GM12878 (cell line): ENCODE results near the gene CCSER1. TPM values are rescaled to one million over a fixed set of nuclear protein-coding genes. Genes with fewer than 3 reads are reported as not detected.
A peak's percentile ranks its signal among the peaks of the same experiment; 100 is the strongest.
"Not testable (repeated sequence)": the region's sequence is repeated elsewhere in the genome, so short reads cannot be mapped to it uniquely, and the experiment has no call there.

ENCODE experiments used
- ATAC-seq: fragments of 200-7000 bp; cut with Tn5 transposase; 3 replicates; pipeline ENCODE4 v1.9.1; 2020; ENCODE audit warnings: mild to moderate bottlenecking, moderate library complexity
- BruUV-seq: library from RNA; stranded (reverse); fragments of 400-500 nt; replicated peaks from 2 replicates; lab custom pipeline; 2021; lab: Mats Ljungman, UMichigan
- CTCF ChIA-PET: fragments of 300-600 bp; sonication (Branson Sonifier 250); formaldehyde crosslinking; extraction: SDS; loops from one replicate; lab custom pipeline; 2021; ENCODE audit warnings: inconsistent platforms; lab: Yijun Ruan, JAX
- POLR2A ChIA-PET: fragments of 350-600 bp; formaldehyde crosslinking; extraction: SDS; loops from one replicate; lab custom pipeline; 2021; ENCODE audit warnings: inconsistent platforms; lab: Charles Lee
- RAD21 ChIA-PET: fragments of 300-600 bp; sonication (Branson Sonifier 250); formaldehyde crosslinking; loops from one replicate; lab custom pipeline; 2023; ENCODE audit warnings: antibody characterized with exemption; ENCODE audit not compliant: unreplicated experiment; lab: Charles Lee
- SMC1A ChIA-PET: fragments of 300-600 bp; sonication (Branson Sonifier 250); formaldehyde crosslinking; loops from one replicate; lab custom pipeline; 2023; ENCODE audit not compliant: unreplicated experiment, uncharacterized antibody; lab: Charles Lee
- DNase-seq: peaks from one replicate; pipeline ENCODE4 v3.0.0-alpha.2; 2011; ENCODE audit warnings: low read depth, low spot score
- FAIRE-seq: peaks from 3 replicates; lab custom pipeline; 2011; peaks lifted over from hg19 to GRCh38; lab: Jason Lieb, UNC
- H2AFZ ChIP-seq: 2 replicates; pipeline ENCODE4 v1.6.0; 2011; ENCODE audit warnings: low read depth, low read length, control low read depth; ENCODE audit not compliant: control insufficient read depth
- H3K27ac ChIP-seq: 2 replicates; pipeline ENCODE4 v1.5.1; 2011; ENCODE audit warnings: control low read depth; ENCODE audit not compliant: control insufficient read depth, insufficient read depth
- H3K27me3 ChIP-seq, 2 experiments: replicated peaks in 1 of 2; 2 replicates each; pipeline versions ENCODE4 v1.6.0 to v1.6.1; 2011; ENCODE audit warnings: low read length in 1 of 2; ENCODE audit not compliant: control insufficient read depth in 2 of 2, insufficient read depth in 2 of 2
- H3K36me3 ChIP-seq, 2 experiments: 2 replicates each; pipeline ENCODE4 v1.5.1; 2011; ENCODE audit warnings: low read length in 1 of 2; ENCODE audit not compliant: control insufficient read depth in 2 of 2, insufficient read depth in 2 of 2
- H3K4me1 ChIP-seq: 2 replicates; pipeline ENCODE4 v1.6.1; 2011; ENCODE audit warnings: mild to moderate bottlenecking, low read length, moderate library complexity, mixed read lengths; ENCODE audit not compliant: control insufficient read depth, insufficient read depth
- H3K4me2 ChIP-seq: 2 replicates; pipeline ENCODE4 v1.6.0; 2011; ENCODE audit warnings: control low read depth; ENCODE audit not compliant: control insufficient read depth, insufficient read depth
- H3K4me3 ChIP-seq: fragments of 200-600 bp; sonication (generic); 2 replicates; pipeline ENCODE4 v1.5.1; 2016
- H3K79me2 ChIP-seq: 2 replicates; pipeline ENCODE4 v1.6.0; 2011; ENCODE audit warnings: low read length; ENCODE audit not compliant: control insufficient read depth, insufficient read depth
- H3K9ac ChIP-seq: 2 replicates; pipeline ENCODE4 v1.8.0; 2011; ENCODE audit warnings: low read length, control low read depth, mixed read lengths; ENCODE audit not compliant: control insufficient read depth, insufficient read depth
- H3K9me3 ChIP-seq: replicated peaks from 3 replicates; pipeline ENCODE4 v1.5.1; 2011; ENCODE audit warnings: mild to moderate bottlenecking, low read length; ENCODE audit not compliant: control insufficient read depth, insufficient read depth
- H4K20me1 ChIP-seq: 2 replicates; pipeline ENCODE4 v1.6.0; 2011; ENCODE audit not compliant: control insufficient read depth, insufficient read depth
- IKZF1 ChIP-seq: fragments of 450-650 bp; conservative IDR thresholded peaks from 2 replicates; pipeline ENCODE4 v1.6.1; 2017; ENCODE audit warnings: antibody characterized with exemption, mild to moderate bottlenecking
- MTA2 ChIP-seq: fragments of 450-650 bp; IDR thresholded peaks from 2 replicates; pipeline ENCODE4 v1.6.1; 2016; ENCODE audit warnings: low read depth, mild to moderate bottlenecking, moderate library complexity
- RAD51 ChIP-seq: fragments of 450-650 bp; IDR thresholded peaks from 2 replicates; pipeline ENCODE4 v1.6.1; 2016; ENCODE audit warnings: moderate library complexity, mild to moderate bottlenecking, inconsistent platforms
- RFX5 ChIP-seq: IDR thresholded peaks from 2 replicates; pipeline ENCODE4 v1.6.1; 2011; ENCODE audit warnings: low read depth, low read length, improper control_type of control experiment
- SKIL ChIP-seq: fragments of 450-650 bp; IDR thresholded peaks from 2 replicates; pipeline ENCODE4 v1.6.1; 2017; ENCODE audit warnings: mild to moderate bottlenecking, low read depth, inconsistent platforms; ENCODE audit not compliant: poor library complexity, severe bottlenecking
- WGBS: methylation state at CpG from one replicate; pipeline ENCODE4 v1.1.6; 2016; ENCODE audit warnings: low lambda C conversion rate; ENCODE audit not compliant: insufficient replicate concordance, insufficient coverage; ENCODE audit errors: missing lambda C conversion rate; 5-methylcytosine and 5-hydroxymethylcytosine counted together
- in situ Hi-C: fragments of 300-500 bp; cut with MboI; formaldehyde crosslinking; loops from 9 replicates; pipeline ENCODE4 v1.14.3; 2018; ENCODE audit warnings: mixed read lengths
- intact Hi-C: fragments of 100-400 bp; cut with micrococcal nuclease; formaldehyde crosslinking; loops from one replicate; pipeline ENCODE4 v1.14.2; 2022; ENCODE audit not compliant: unreplicated experiment
- polyA plus RNA-seq, 11 experiments: library from polyadenylated mRNA; depleted of rRNA in 4 of 11; unstranded in 6 of 11; stranded (reverse) in 5 of 11; fragments of >200 nt; fragmentation: Nextera tagmentation in 4 of 11; fragmentation: Illumina TruSeq in 1 of 11; extraction: Ambion mirVana in 4 of 11; extraction: Trizol in 1 of 11; gene quantifications; 1 replicate in 1 of 11; 2 replicates in 10 of 11; pipeline versions ENCODE4 v1.2.1 to v1.2.3, GENCODE V29; 2011 to 2016; ENCODE audit warnings: inconsistent platforms in 2 of 11, missing spikeins in 2 of 11, low read depth in 1 of 11
- total RNA-seq, 4 experiments: library from RNA; depleted of rRNA in 3 of 4; stranded (reverse); fragments of >200 nt in 3 of 4; fragmentation: Illumina TruSeq in 1 of 4; extraction: Trizol in 1 of 4; gene quantifications; 2 replicates each; pipeline versions ENCODE4 v1.2.1 to v1.2.3, GENCODE V29; 2013 to 2021
- TF ChIP-seq, protein P1 (sequence below): fragments of 450-650 bp; formaldehyde crosslinking; IDR thresholded peaks from 2 replicates; pipeline ENCODE4 v1.4.0; 2020; ENCODE audit warnings: mild to moderate bottlenecking, moderate library complexity

Gene CCSER1
- total and polyA plus RNA-seq, 10 of the 15 experiments (the other 5 are each of a cell fraction or from before 2014, with no cell fraction given), result 0.22 to 2.7 (median 1.0) TPM

GRCh38 chr4:91358621-91359020 is 1231.4 kb downstream of the CCSER1 start:
- H3K27ac ChIP-seq, H3K79me2 ChIP-seq, RAD21 ChIA-PET, H3K27me3 ChIP-seq: not testable (repeated sequence)
- peak; percentile 47; the same call in 1 of the 2 replicates for TF ChIP-seq IKZF1
- TF ChIP-seq, all 136 proteins: peak for 1; not testable (repeated sequence) for 135
- H3K36me3 ChIP-seq, in situ Hi-C loops, H3K4me2 ChIP-seq, DNase-seq, CTCF ChIA-PET, H3K9me3 ChIP-seq, H4K20me1 ChIP-seq, H3K4me3 ChIP-seq, H3K4me1 ChIP-seq, H2AFZ ChIP-seq, FAIRE-seq, POLR2A ChIA-PET, H3K9ac ChIP-seq: not testable (repeated sequence)
- TSS peak; percentile 74 for BruUV-seq
- ATAC-seq, result peak; percentile 60
- 66% methylated on average over 13 of the region's 13 CpGs for WGBS
- SMC1A ChIA-PET, result interaction anchor here (0.9 kb wide), 2 partner anchors 15 to 71 kb away, joined by 3 read pairs; no protein-coding TSS in a partner anchor
- intact Hi-C loops, result loop anchor here (2.0 kb wide), 1 partner anchor 78 kb away; no protein-coding TSS in a partner anchor

DNA sequence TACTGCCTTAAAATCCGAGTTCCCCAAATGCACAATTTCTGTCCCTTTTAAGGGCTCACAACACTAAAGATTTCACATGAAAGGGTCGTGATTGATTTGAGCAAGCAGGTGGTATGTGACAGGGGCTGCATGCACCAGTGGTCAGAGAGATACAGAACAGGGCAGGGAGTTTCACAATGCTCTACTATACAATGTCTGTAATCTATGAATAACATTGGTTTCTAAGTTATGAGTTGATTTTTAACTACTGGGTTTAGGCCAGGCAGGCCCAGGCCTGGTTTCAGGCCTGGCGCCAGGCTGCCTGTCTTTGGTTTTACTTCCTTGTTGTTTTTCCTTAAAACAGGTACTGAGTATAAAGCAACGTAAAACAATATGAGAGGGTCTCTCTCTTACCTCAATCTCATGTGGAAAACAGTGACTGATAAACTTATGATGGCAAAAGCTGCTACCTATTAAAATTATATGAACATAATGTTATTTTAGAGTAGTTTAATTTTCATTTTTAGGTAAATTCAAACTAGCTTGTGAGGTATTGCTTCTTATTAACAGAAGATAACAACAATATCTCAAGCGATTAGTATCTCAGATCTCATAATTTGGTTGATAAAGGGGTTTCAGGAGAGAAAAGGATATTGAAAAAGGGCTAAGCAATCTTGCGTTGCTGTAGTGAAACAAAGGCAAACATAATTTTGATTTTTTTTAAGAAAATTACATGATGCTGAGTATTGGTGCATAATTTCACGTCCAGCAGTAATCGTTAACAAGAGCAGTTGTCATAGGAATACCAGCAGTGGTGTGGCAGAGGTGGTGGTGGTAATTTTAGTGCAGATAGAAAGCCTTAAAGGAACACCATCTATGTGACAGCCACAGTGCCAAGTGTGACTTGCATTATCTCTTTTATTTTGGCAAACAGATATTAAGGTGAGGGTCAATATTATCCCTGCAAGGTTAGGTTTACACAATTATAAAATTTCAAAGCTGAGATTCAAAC is 1232.1 kb downstream of the CCSER1 start:
- POLR2A ChIA-PET, result interaction anchor here (0.6 kb wide), 1 partner anchor 52 kb away, joined by 5 read pairs; no protein-coding TSS in a partner anchor
- H3K9ac ChIP-seq, result no peak overlapping the region
- no peaks in the 10 kb centered on the region for H3K27me3 ChIP-seq
- no peak overlapping the region for H3K27ac ChIP-seq
- H3K79me2 ChIP-seq, result no peaks in the 10 kb centered on the region
- no TSS peak for BruUV-seq
- RAD21 ChIA-PET, result no interaction called here
- in situ Hi-C loops, result no loop called here
- intact Hi-C loops, result loop anchor here (2.0 kb wide), 1 partner anchor 77 kb away; no protein-coding TSS in a partner anchor
- CTCF ChIA-PET, result no interaction called here
- H3K4me2 ChIP-seq, result no peak overlapping the region
- FAIRE-seq (no peak), ATAC-seq (peak; percentile 73), DNase-seq (peak; percentile 47)
- SMC1A ChIA-PET, result interaction anchor here (1.0 to 2.5 kb wide), 2 partner anchors 10 to 13 kb away, joined by 3 to 9 read pairs; no protein-coding TSS in a partner anchor
- no peak overlapping the region for H2AFZ ChIP-seq
- no peaks in the 10 kb centered on the region for H3K36me3 ChIP-seq
- H3K9me3 ChIP-seq, result no peaks in the 10 kb centered on the region
- 17% methylated on average over 8 of the region's 8 CpGs for WGBS
- H3K4me3 ChIP-seq, result no peak overlapping the region
- H4K20me1 ChIP-seq, result no peaks in the 10 kb centered on the region
- H3K4me1 ChIP-seq, result no peaks in the 10 kb centered on the region
- TF ChIP-seq SKIL (peak; percentile 17), RFX5 (no peak), RAD51 (peak; percentile 16; the same call in 1 of the 2 replicates), MTA2 (peak; percentile 41; the same call in 1 of the 2 replicates)
- TF ChIP-seq, protein P1, sequence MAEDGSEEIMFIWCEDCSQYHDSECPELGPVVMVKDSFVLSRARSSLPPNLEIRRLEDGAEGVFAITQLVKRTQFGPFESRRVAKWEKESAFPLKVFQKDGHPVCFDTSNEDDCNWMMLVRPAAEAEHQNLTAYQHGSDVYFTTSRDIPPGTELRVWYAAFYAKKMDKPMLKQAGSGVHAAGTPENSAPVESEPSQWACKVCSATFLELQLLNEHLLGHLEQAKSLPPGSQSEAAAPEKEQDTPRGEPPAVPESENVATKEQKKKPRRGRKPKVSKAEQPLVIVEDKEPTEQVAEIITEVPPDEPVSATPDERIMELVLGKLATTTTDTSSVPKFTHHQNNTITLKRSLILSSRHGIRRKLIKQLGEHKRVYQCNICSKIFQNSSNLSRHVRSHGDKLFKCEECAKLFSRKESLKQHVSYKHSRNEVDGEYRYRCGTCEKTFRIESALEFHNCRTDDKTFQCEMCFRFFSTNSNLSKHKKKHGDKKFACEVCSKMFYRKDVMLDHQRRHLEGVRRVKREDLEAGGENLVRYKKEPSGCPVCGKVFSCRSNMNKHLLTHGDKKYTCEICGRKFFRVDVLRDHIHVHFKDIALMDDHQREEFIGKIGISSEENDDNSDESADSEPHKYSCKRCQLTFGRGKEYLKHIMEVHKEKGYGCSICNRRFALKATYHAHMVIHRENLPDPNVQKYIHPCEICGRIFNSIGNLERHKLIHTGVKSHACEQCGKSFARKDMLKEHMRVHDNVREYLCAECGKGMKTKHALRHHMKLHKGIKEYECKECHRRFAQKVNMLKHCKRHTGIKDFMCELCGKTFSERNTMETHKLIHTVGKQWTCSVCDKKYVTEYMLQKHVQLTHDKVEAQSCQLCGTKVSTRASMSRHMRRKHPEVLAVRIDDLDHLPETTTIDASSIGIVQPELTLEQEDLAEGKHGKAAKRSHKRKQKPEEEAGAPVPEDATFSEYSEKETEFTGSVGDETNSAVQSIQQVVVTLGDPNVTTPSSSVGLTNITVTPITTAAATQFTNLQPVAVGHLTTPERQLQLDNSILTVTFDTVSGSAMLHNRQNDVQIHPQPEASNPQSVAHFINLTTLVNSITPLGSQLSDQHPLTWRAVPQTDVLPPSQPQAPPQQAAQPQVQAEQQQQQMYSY, result no peak
